ENCODE measurements around the gene KCNJ15. TPM values are rescaled to one million over a fixed set of nuclear protein-coding genes. Genes with fewer than 3 reads are reported as not detected.

Gene KCNJ15
- total RNA-seq, 1 experiment from 2014 or later, result 0.13 TPM

GRCh38 chr21:38239672-38240071, 17.1 kb upstream of the KCNJ15 start:
- no TSS peak for BruUV-seq (replicated peaks)
- H3K4me1 ChIP-seq (ENCODE audit: control insufficient read depth, insufficient read depth, low read length), result no peaks in the 10 kb centered on the region
- no peak for DNase-seq (ENCODE audit: low read depth, low spot score)
- no peaks in the 10 kb centered on the region for H3K27me3 ChIP-seq (ENCODE audit: control insufficient read depth, insufficient read depth, low read length)
- no peaks in the 10 kb centered on the region for H3K9me3 ChIP-seq (ENCODE audit: control insufficient read depth, insufficient read depth, low read depth, low read length)
- in situ Hi-C loops (cut with HindIII; ENCODE audit: low pct_unique_long_range_greater_than_20kb, low sequenced_read_pairs), result no loop called here
- no peak for TF ChIP-seq SIN3A (IDR thresholded peaks at IDR 0.05; ENCODE audit: borderline replicate concordance, insufficient read depth, low read depth, low read length)
- no peak for TF ChIP-seq CTCF (IDR thresholded peaks at IDR 0.05)
- TF ChIP-seq POLR2AphosphoS5 (IDR thresholded peaks at IDR 0.05; ENCODE audit: low read depth, low read length), result no peak
- no peak for TF ChIP-seq REST (IDR thresholded peaks at IDR 0.05; ENCODE audit: insufficient read depth in 1 of 2, low read depth in 2 of 2, low read length in 1 of 2)
- no peak for TF ChIP-seq TCF7L2 (IDR thresholded peaks at IDR 0.05; ENCODE audit: low read depth, low read length)
- ChIA-PET CTCF (no interaction called here), POLR2A (interaction anchor here (0.6 kb wide), 1 partner anchor 467 kb away, joined by 3 read pairs; no protein-coding TSS in a partner anchor)
- no peaks in the 10 kb centered on the region for H3K36me3 ChIP-seq (ENCODE audit: control insufficient read depth, insufficient read depth, low read length)
- intact Hi-C loops (cut with micrococcal nuclease; ENCODE audit: unreplicated experiment), result no loop called here
- no peak for ATAC-seq
- no peak overlapping the region for H3K4me3 ChIP-seq (ENCODE audit: low read depth in 2 of 2, low read length in 2 of 2)
- H3K27ac ChIP-seq (ENCODE audit: low read length), result no peak overlapping the region

GRCh38 chr21:38240129-38240528, 16.7 kb upstream of the KCNJ15 start:
- CTCF ChIA-PET, result no interaction called here
- Histone ChIP-seq H3K27ac (ENCODE audit: low read length) (no peak overlapping the region), H3K9me3 (ENCODE audit: control insufficient read depth, insufficient read depth, low read depth, low read length) (no peaks in the 10 kb centered on the region), H3K27me3 (ENCODE audit: control insufficient read depth, insufficient read depth, low read length) (no peaks in the 10 kb centered on the region), H3K4me3 (ENCODE audit: low read depth in 2 of 2, low read length in 2 of 2) (no peak overlapping the region), H3K36me3 (ENCODE audit: control insufficient read depth, insufficient read depth, low read length) (no peaks in the 10 kb centered on the region), H3K4me1 (ENCODE audit: control insufficient read depth, insufficient read depth, low read length) (no peaks in the 10 kb centered on the region)
- POLR2A ChIA-PET, result no interaction called here
- DNase-seq (ENCODE audit: low read depth, low spot score), result no peak
- intact Hi-C loops (cut with micrococcal nuclease; ENCODE audit: unreplicated experiment), result no loop called here
- no peak for TF ChIP-seq CTCF (IDR thresholded peaks at IDR 0.05)
- BruUV-seq (replicated peaks), result no TSS peak
- ATAC-seq, result no peak
- in situ Hi-C loops (cut with HindIII; ENCODE audit: low pct_unique_long_range_greater_than_20kb, low sequenced_read_pairs), result no loop called here
